ENCODE data around the gene UBE2Q2. TPM values are rescaled to one million over a fixed set of nuclear protein-coding genes. Genes with fewer than 3 reads are reported as not detected.

UBE2Q2 gene
- total RNA-seq, 1 experiment from 2014 or later: 27.0 TPM

DNA sequence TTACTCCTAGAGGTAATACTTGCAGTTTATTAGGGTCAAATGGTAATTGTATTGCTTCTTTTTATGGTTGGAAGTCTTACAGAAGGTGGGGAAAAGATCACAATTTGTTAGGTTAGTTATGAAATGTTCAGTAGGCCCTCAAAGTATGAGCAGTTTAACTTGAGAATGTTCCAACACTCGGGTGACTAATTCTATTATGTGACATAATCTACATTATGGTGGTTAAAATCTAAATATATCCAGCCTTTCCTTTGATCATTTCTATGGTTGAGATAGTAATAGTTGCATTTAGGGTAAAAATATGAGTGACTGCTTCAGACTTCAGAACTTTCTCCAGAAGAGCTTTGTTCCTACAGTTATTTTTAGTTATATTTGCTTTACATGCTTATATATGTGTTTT lies 40.8 kb downstream of the UBE2Q2 start (continued):
- TF ChIP-seq ZNF532 (CRISPR knock-in tag; IDR thresholded peaks at IDR 0.05; ENCODE audit: borderline replicate concordance) (no peak), HMGA2 (CRISPR knock-in tag; IDR thresholded peaks at IDR 0.05) (no peak), ARID4B (CRISPR knock-in tag; IDR thresholded peaks at IDR 0.05; ENCODE audit: borderline replicate concordance) (no peak), NFATC4 (CRISPR knock-in tag; IDR thresholded peaks at IDR 0.05) (no peak), ATF2 (CRISPR knock-in tag; IDR thresholded peaks at IDR 0.05; ENCODE audit: borderline replicate concordance, low read depth) (no peak), ZNF232 (CRISPR knock-in tag; IDR thresholded peaks at IDR 0.05) (no peak), TCF7 (CRISPR knock-in tag; IDR thresholded peaks at IDR 0.05; ENCODE audit: low read depth) (no peak), ZNF425 (CRISPR knock-in tag; conservative IDR thresholded peaks at IDR 0.05) (no peak)
- TF ChIP-seq, protein P1, sequence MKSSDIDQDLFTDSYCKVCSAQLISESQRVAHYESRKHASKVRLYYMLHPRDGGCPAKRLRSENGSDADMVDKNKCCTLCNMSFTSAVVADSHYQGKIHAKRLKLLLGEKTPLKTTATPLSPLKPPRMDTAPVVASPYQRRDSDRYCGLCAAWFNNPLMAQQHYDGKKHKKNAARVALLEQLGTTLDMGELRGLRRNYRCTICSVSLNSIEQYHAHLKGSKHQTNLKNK (CRISPR knock-in tag; IDR thresholded peaks at IDR 0.05): no peak

DNA sequence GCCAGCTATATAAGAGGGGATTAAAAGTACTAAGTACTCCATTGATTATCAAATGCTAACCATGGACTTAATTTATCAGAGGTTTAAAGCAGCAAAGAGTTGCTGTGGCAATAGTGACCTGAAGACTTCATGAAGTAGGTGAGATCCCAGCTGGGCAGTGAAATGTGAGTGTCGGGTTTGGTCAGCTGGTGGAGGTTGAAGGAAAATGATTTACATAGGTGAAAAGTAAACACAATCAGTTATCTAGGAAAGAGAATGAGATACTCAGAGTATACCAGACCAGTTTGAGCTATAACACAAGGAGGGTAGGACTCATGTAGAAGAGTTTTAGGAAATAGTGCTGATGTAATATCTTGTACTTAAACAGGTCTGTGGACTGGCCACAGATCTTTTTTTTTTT lies 43.9 kb downstream of the UBE2Q2 start:
- H3K36me3 Mint-ChIP-seq: peaks cover 18% of the 10 kb centered on the region
- ATAC-seq: no peak

More for the DNA sequence above, 43.9 kb downstream of the UBE2Q2 start:
- no peaks in the 10 kb centered on the region for H3K27me3 Mint-ChIP-seq (ENCODE audit: low read depth)
- POLR2A ChIA-PET: no interaction called here
- peak overlapping the region; percentile 4 for H3K27ac Mint-ChIP-seq
- no peaks in the 10 kb centered on the region for H3K9me3 Mint-ChIP-seq
- H3K4me3 Mint-ChIP-seq: no peak overlapping the region
- CTCF ChIA-PET: interaction anchor here (0.7 to 4.3 kb wide), 3 partner anchors 41 to 159 kb away, joined by 3 to 26 read pairs (median 4); no protein-coding TSS in a partner anchor
- DNase-seq (ENCODE audit: low spot score): no peak
- H3K4me1 Mint-ChIP-seq: peaks cover 10% of the 10 kb centered on the region
- no peak for TF ChIP-seq NFATC4 (CRISPR knock-in tag; IDR thresholded peaks at IDR 0.05)
- 0 out of 2 replicates have a peak, but pooled peaks have one; percentile 19 for TF ChIP-seq GABPB1 (CRISPR knock-in tag; IDR thresholded peaks at IDR 0.05)
- no peak for TF ChIP-seq SMAD4 (CRISPR knock-in tag; IDR thresholded peaks at IDR 0.05)
- no peak for TF ChIP-seq ESRRA (CRISPR knock-in tag; IDR thresholded peaks at IDR 0.05; ENCODE audit: borderline replicate concordance)
- TF ChIP-seq, protein P2, sequence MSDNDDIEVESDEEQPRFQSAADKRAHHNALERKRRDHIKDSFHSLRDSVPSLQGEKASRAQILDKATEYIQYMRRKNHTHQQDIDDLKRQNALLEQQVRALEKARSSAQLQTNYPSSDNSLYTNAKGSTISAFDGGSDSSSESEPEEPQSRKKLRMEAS (CRISPR knock-in tag; IDR thresholded peaks at IDR 0.05): no peak
- TF ChIP-seq MYBL2 (CRISPR knock-in tag; IDR thresholded peaks at IDR 0.05): no peak
- no peak for TF ChIP-seq USF1 (CRISPR knock-in tag; IDR thresholded peaks at IDR 0.05)

Data from WTC11 (cell line).